Measurements from ENCODE around the gene USP17L17. TPM values are rescaled to one million over a fixed set of nuclear protein-coding genes. Genes with fewer than 3 reads are reported as not detected.
"Not testable (repeated sequence)": the region's sequence is repeated elsewhere in the genome, so short reads cannot be mapped to it uniquely, and the experiment has no call there.

USP17L17 gene, protein sequence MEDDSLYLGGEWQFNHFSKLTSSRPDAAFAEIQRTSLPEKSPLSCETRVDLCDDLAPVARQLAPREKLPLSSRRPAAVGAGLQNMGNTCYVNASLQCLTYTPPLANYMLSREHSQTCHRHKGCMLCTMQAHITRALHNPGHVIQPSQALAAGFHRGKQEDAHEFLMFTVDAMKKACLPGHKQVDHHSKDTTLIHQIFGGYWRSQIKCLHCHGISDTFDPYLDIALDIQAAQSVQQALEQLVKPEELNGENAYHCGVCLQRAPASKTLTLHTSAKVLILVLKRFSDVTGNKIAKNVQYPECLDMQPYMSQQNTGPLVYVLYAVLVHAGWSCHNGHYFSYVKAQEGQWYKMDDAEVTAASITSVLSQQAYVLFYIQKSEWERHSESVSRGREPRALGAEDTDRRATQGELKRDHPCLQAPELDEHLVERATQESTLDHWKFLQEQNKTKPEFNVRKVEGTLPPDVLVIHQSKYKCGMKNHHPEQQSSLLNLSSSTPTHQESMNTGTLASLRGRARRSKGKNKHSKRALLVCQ
- total RNA-seq (not detected), polyA plus RNA-seq (not detected)
- long read RNA-seq, donor 1 = 0 reads
- long read RNA-seq, donor 2 = 0 reads

DNA sequence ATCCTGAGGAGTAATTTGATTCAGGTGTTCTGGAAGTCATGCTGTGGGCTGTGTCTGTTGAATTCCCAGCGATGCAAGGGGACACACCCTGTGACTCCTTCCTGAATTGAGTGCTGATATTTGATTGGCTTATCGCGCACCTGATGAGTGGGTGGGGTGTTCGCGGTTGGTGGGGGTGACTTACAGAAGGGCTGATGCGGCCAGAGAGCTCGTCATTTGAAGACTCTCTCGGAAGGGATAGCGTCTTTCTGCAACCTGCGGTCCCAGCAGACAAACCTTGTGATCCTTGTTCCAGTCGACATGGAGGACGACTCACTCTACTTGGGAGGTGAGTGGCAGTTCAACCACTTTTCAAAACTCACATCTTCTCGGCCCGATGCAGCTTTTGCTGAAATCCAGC, at the start of gene USP17L17:
TSS of gene USP17L17 (plus strand) at position 301 of the 400 bp plus-strand sequence. CDS start at position 301, 0 bp downstream.
- H3K27ac ChIP-seq; H3K36me3 ChIP-seq (ENCODE audit: insufficient read depth in 1 of 2, low read depth in 1 of 2); H3K27me3 ChIP-seq (ENCODE audit: insufficient read depth in 3 of 3, low read length in 2 of 3); ATAC-seq; intact Hi-C loops (cut with DNase I); H3K9me3 ChIP-seq; H3K4me1 ChIP-seq; H3K4me3 ChIP-seq; DNase-seq: not testable (repeated sequence)
- WGBS, 3 donors = 86 to 94% (median 87%) methylated on average over 5 of the region's 14 CpGs

- H3K4me1 ChIP-seq; H3K9me3 ChIP-seq; intact Hi-C loops (cut with DNase I); H3K36me3 ChIP-seq (ENCODE audit: insufficient read depth in 1 of 2, low read depth in 1 of 2); ATAC-seq; H3K27me3 ChIP-seq (ENCODE audit: insufficient read depth in 3 of 3, low read length in 2 of 3); DNase-seq; H3K4me3 ChIP-seq; H3K27ac ChIP-seq: not testable (repeated sequence)
- WGBS, 3 donors = 94% methylated on average over 12 of the region's 13 CpGs; no CpG with 5 or more reads in 2 of the 3 donors
Measured at GRCh38 chr4:9210357-9210756, 33.3 kb upstream of the USP17L17 start, which contains the start of gene USP17L10. TSS of gene USP17L10 (plus strand) at chr4:9210657. CDS start at chr4:9210657, 0 bp downstream.

GRCh38 chr4:9214701-9215100, 29.0 kb upstream of the USP17L17 start:
- peak in 1 of 2 donors; percentile 4 for DNase-seq
- H3K4me1 ChIP-seq; H3K27me3 ChIP-seq (ENCODE audit: insufficient read depth in 3 of 3, low read length in 2 of 3); H3K36me3 ChIP-seq (ENCODE audit: insufficient read depth in 1 of 2, low read depth in 1 of 2); H3K9me3 ChIP-seq; intact Hi-C loops (cut with DNase I); ATAC-seq; H3K4me3 ChIP-seq; H3K27ac ChIP-seq: not testable (repeated sequence)
- WGBS, 3 donors = 72 to 83% (median 77%) methylated on average over 8 to 11 of the region's 14 CpGs

DNA sequence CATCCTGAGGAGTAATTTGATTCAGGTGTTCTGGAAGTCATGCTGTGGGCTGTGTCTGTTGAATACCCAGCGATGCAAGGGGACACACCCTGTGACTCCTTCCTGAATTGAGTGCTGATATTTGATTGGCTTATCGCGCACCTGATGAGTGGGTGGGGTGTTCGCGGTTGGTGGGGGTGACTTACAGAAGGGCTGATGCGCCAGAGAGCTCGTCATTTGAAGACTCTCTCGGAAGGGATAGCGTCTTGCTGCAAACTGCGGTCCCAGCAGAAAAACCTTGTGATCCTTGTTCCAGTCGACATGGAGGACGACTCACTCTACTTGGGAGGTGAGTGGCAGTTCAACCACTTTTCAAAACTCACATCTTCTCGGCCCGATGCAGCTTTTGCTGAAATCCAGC, 28.6 kb upstream of the USP17L17 start, which contains the start of gene USP17L11:
TSS of gene USP17L11 (plus strand) at position 301 of the 400 bp plus-strand sequence. CDS start at position 301, 0 bp downstream.
- H3K4me1 ChIP-seq; H3K36me3 ChIP-seq (ENCODE audit: insufficient read depth in 1 of 2, low read depth in 1 of 2); H3K4me3 ChIP-seq; H3K27ac ChIP-seq; H3K9me3 ChIP-seq; H3K27me3 ChIP-seq (ENCODE audit: insufficient read depth in 3 of 3, low read length in 2 of 3); DNase-seq; ATAC-seq; intact Hi-C loops (cut with DNase I): not testable (repeated sequence)
- WGBS, 3 donors = 96% methylated on average over 10 of the region's 14 CpGs; no CpG with 5 or more reads in 2 of the 3 donors

GRCh38 chr4:9219852-9220251, 23.8 kb upstream of the USP17L17 start, which contains the start of gene USP17L12:
TSS of gene USP17L12 (plus strand) at chr4:9220152. CDS start at chr4:9220152, 0 bp downstream.
- DNase-seq; H3K36me3 ChIP-seq (ENCODE audit: insufficient read depth in 1 of 2, low read depth in 1 of 2); ATAC-seq; H3K27ac ChIP-seq; H3K4me1 ChIP-seq; H3K27me3 ChIP-seq (ENCODE audit: insufficient read depth in 3 of 3, low read length in 2 of 3); intact Hi-C loops (cut with DNase I); H3K4me3 ChIP-seq; H3K9me3 ChIP-seq: not testable (repeated sequence)
- WGBS, 3 donors = no CpG with 5 or more reads among the region's 13 CpGs

DNA sequence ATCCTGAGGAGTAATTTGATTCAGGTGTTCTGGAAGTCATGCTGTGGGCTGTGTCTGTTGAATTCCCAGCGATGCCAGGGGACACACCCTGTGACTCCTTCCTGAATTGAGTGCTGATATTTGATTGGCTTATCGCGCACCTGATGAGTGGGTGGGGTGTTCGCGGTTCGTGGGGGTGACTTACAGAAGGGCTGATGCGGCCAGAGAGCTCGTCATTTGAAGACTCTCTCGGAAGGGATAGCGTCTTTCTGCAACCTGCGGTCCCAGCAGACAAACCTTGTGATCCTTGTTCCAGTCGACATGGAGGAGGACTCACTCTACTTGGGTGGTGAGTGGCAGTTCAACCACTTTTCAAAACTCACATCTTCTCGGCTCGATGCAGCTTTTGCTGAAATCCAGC, 19.1 kb upstream of the USP17L17 start, which contains the start of gene USP17L13:
TSS of gene USP17L13 (plus strand) at position 301 of the 400 bp plus-strand sequence. CDS start at position 301, 0 bp downstream.
- ATAC-seq; H3K36me3 ChIP-seq (ENCODE audit: insufficient read depth in 1 of 2, low read depth in 1 of 2); DNase-seq; intact Hi-C loops (cut with DNase I); H3K9me3 ChIP-seq; H3K27ac ChIP-seq; H3K27me3 ChIP-seq (ENCODE audit: insufficient read depth in 3 of 3, low read length in 2 of 3); H3K4me3 ChIP-seq; H3K4me1 ChIP-seq: not testable (repeated sequence)
- no CpG with 5 or more reads among the region's 14 CpGs for WGBS, 3 donors

DNA sequence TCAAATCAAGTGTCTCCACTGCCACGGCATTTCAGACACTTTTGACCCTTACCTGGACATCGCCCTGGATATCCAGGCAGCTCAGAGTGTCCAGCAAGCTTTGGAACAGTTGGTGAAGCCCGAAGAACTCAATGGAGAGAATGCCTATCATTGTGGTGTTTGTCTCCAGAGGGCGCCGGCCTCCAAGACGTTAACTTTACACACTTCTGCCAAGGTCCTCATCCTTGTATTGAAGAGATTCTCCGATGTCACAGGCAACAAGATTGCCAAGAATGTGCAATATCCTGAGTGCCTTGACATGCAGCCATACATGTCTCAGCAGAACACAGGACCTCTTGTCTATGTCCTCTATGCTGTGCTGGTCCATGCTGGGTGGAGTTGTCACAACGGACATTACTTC, 13.4 kb upstream of the USP17L17 start:
- intact Hi-C loops (cut with DNase I); H3K4me1 ChIP-seq; H3K27ac ChIP-seq; ATAC-seq; H3K4me3 ChIP-seq; H3K27me3 ChIP-seq (ENCODE audit: insufficient read depth in 3 of 3, low read length in 2 of 3); H3K9me3 ChIP-seq; H3K36me3 ChIP-seq (ENCODE audit: insufficient read depth in 1 of 2, low read depth in 1 of 2): not testable (repeated sequence)
- 85 to 90% (median 87%) methylated on average over 5 to 6 of the region's 8 CpGs for WGBS, 3 donors
- peak in 1 of 2 donors; percentile 19 for DNase-seq

DNA sequence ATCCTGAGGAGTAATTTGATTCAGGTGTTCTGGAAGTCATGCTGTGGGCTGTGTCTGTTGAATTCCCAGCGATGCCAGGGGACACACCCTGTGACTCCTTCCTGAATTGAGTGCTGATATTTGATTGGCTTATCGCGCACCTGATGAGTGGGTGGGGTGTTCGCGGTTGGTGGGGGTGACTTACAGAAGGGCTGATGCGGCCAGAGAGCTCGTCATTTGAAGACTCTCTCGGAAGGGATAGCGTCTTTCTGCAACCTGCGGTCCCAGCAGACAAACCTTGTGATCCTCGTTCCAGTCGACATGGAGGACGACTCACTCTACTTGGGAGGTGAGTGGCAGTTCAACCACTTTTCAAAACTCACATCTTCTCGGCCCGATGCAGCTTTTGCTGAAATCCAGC, 9.6 kb upstream of the USP17L17 start, which contains the start of gene USP17L15:
TSS of gene USP17L15 (plus strand) at position 301 of the 400 bp plus-strand sequence. CDS start at position 301, 0 bp downstream.
- H3K9me3 ChIP-seq; H3K4me3 ChIP-seq; DNase-seq; intact Hi-C loops (cut with DNase I); ATAC-seq; H3K4me1 ChIP-seq; H3K27ac ChIP-seq; H3K36me3 ChIP-seq (ENCODE audit: insufficient read depth in 1 of 2, low read depth in 1 of 2); H3K27me3 ChIP-seq (ENCODE audit: insufficient read depth in 3 of 3, low read length in 2 of 3): not testable (repeated sequence)
- no CpG with 5 or more reads among the region's 15 CpGs for WGBS, 3 donors

DNA sequence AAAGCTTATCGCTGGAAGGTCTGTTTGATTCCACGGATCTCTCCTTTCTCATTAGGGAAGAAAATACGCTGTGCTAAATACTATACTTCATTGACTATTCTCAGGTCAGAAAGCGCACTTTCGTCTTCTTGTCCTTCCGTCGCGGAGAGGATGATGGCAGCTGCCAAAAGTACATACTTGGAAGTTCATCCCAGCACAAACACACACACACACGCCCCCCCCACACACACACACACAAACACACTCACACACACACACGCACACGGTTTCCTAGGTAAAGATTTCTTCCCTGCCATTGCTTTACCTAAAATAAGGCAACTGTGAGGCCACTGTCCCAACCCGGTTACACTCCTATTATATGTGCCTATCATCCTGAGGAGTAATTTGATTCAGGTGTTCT, 5.2 kb upstream of the USP17L17 start:
- DNase-seq = peak in 1 of 2 donors; percentile 20

GRCh38 chr4:9247953-9248680, 4.4 kb downstream of the USP17L17 start, which contains the start of gene USP17L18:
TSS of gene USP17L18 (plus strand) at chr4:9248630. CDS start at chr4:9248630, 0 bp downstream.
- 75 to 92% (median 90%) methylated on average over 14 to 21 of the region's 26 CpGs for WGBS, 3 donors
- H3K4me1 ChIP-seq; intact Hi-C loops (cut with DNase I); H3K4me3 ChIP-seq; ATAC-seq; H3K27ac ChIP-seq; H3K9me3 ChIP-seq; H3K36me3 ChIP-seq (ENCODE audit: insufficient read depth in 1 of 2, low read depth in 1 of 2); H3K27me3 ChIP-seq (ENCODE audit: insufficient read depth in 3 of 3, low read length in 2 of 3): not testable (repeated sequence)
- peak in 1 of 2 donors; percentile 27 for DNase-seq

More for the DNA sequence above, 5.2 kb upstream of the USP17L17 start:
- H3K4me1 ChIP-seq; H3K27me3 ChIP-seq (ENCODE audit: insufficient read depth in 3 of 3, low read length in 2 of 3); intact Hi-C loops (cut with DNase I); ATAC-seq; H3K27ac ChIP-seq; H3K4me3 ChIP-seq; H3K36me3 ChIP-seq (ENCODE audit: insufficient read depth in 1 of 2, low read depth in 1 of 2); H3K9me3 ChIP-seq: not testable (repeated sequence)
- WGBS, 3 donors = 68 to 85% (median 78%) methylated on average over 9 to 11 of the region's 12 CpGs
